ENCODE results near the gene B3GAT1. TPM values are rescaled to one million over a fixed set of nuclear protein-coding genes. Genes with fewer than 3 reads are reported as not detected.
A peak's percentile ranks its signal among the peaks of the same experiment; 100 is the strongest.

B3GAT1 gene
- total and polyA plus RNA-seq, 2 of the 13 experiments (the other 11 are each of a cell fraction or from before 2014, with no cell fraction given): not detected

- TF ChIP-seq, protein P1, sequence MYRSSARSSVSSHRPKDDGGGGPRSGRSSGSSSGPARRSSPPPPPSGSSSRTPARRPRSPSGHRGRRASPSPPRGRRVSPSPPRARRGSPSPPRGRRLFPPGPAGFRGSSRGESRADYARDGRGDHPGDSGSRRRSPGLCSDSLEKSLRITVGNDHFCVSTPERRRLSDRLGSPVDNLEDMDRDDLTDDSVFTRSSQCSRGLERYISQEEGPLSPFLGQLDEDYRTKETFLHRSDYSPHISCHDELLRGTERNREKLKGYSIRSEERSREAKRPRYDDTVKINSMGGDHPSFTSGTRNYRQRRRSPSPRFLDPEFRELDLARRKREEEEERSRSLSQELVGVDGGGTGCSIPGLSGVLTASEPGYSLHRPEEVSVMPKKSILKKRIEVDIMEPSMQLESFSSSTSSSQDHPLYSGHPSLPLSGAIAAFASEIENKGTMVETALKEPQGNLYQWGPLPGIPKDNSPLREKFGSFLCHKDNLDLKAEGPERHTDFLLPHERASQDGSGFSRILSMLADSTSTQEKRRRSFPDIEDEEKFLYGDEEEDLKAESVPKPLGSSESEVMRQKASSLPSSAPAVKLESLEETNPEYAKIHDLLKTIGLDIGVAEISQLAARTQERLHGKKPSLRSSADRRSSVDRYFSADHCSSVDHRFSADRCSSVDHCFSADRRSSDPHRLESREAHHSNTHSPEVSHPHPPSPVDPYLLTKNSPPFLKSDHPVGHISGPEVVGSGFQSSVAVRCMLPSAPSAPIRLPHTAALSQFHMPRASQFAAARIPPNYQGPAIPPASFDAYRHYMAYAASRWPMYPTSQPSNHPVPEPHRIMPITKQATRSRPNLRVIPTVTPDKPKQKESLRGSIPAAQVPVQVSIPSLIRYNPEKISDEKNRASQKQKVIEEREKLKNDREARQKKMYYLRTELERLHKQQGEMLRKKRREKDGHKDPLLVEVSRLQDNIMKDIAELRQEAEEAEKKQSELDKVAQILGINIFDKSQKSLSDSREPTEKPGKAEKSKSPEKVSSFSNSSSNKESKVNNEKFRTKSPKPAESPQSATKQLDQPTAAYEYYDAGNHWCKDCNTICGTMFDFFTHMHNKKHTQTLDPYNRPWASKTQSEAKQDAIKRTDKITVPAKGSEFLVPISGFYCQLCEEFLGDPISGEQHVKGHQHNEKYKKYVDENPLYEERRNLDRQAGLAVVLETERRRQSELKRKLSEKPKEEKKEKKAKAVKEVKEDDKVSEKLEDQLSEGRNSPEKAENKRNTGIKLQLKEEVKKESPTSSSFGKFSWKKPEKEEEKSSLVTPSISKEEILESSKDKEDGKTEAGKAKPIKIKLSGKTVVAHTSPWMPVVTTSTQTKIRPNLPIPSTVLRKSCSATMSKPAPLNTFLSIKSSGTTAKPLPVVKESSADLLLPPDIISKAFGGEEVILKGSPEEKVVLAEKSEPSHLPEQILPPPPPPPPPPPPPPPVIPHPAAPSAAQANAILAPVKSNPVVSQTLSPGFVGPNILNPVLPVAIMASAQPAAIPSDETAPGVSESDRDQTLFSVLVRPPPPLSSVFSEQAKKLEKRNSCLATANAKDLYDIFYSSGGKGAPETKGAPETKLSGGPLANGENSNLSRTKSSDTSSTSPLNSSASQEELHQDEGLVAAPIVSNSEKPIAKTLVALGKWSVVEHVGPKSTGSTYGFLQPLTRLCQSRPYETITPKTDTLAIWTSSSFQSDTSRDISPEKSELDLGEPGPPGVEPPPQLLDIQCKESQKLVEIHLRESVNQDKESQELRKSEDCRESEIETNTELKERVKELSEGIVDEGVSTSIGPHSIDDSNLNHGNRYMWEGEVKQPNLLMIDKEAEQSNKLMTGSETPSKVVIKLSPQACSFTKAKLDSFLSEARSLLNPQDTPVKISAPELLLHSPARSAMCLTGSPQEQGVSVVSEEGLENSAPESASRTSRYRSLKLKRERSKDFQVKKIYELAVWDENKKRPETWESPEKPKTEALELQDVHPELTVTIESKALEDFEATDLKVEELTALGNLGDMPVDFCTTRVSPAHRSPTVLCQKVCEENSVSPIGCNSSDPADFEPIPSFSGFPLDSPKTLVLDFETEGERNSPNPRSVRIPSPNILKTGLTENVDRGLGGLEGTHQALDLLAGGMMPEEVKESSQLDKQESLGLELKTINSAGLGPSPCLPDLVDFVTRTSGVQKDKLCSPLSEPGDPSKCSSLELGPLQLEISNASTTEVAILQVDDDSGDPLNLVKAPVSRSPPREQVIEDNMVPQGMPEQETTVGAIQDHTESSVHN (CRISPR knock-in tag; IDR thresholded peaks at IDR 0.05): no peak
- TF ChIP-seq, protein P2, sequence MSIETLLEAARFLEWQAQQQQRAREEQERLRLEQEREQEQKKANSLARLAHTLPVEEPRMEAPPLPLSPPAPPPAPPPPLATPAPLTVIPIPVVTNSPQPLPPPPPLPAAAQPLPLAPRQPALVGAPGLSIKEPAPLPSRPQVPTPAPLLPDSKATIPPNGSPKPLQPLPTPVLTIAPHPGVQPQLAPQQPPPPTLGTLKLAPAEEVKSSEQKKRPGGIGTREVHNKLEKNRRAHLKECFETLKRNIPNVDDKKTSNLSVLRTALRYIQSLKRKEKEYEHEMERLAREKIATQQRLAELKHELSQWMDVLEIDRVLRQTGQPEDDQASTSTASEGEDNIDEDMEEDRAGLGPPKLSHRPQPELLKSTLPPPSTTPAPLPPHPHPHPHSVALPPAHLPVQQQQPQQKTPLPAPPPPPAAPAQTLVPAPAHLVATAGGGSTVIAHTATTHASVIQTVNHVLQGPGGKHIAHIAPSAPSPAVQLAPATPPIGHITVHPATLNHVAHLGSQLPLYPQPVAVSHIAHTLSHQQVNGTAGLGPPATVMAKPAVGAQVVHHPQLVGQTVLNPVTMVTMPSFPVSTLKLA (IDR thresholded peaks at IDR 0.05): peak; percentile 79
- TF ChIP-seq HNRNPH1 (optimal IDR thresholded peaks at IDR 0.05; ENCODE audit: low read depth, low read length) (no peak), BHLHE40 (IDR thresholded peaks at IDR 0.05; ENCODE audit: low read length) (peak; percentile 77), ZNF17 (CRISPR knock-in tag; IDR thresholded peaks at IDR 0.05) (no peak), ZNF552 (CRISPR knock-in tag; IDR thresholded peaks at IDR 0.05; ENCODE audit: borderline replicate concordance) (no peak), ZIK1 (CRISPR knock-in tag; IDR thresholded peaks at IDR 0.05; ENCODE audit: borderline replicate concordance, low read depth) (no peak)
Measured at GRCh38 chr11:134398079-134398444, 14.0 kb downstream of the B3GAT1 start (continued).
